GM12892 (cell line): Measurements from ENCODE around the gene RPS28.

Experiments
- DNase-seq: peaks from one replicate; pipeline ENCODE4 v3.0.0; 2011; ENCODE audit not compliant: insufficient read length
- FAIRE-seq: peaks from 2 replicates; lab custom pipeline; 2011; peaks lifted over from hg19 to GRCh38; lab: Jason Lieb, UNC
- POLR2A ChIP-seq: IDR thresholded peaks from 2 replicates; pipeline ENCODE4 v1.6.1; 2011; ENCODE audit warnings: low read depth, low read length, control low read depth
- POLR2AphosphoS5 ChIP-seq: IDR thresholded peaks from 2 replicates; pipeline ENCODE4 v1.6.1; 2011; ENCODE audit warnings: low read depth, low read length, control low read depth
- TAF1 ChIP-seq: IDR thresholded peaks from 2 replicates; pipeline ENCODE4 v1.6.1; 2011; ENCODE audit warnings: low read depth, mild to moderate bottlenecking, control low read depth, low read length, borderline replicate concordance

RPS28 gene

DNA sequence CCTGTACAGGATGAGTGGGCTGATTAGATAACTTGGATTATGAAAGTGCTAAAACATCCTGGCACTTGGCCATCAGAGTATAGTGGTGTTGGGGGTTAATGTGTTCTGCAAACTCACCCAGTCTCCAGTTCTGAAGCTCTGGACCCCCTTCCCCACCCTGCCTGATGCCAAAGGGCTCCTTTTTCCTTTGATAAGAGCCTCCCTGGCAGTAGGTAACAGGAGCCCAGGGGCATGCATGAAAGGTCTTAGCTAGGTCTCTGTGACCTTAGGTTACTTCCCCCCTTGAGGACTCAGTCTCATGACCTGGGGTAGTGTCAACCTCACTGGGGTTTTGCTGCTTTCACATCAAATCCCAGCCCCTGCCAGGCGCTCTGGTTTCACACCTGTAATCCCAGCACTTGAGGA, 2.5 kb downstream of the RPS28 start:
- FAIRE-seq, result no peak
- TF ChIP-seq TAF1, result no peak
- peak; percentile 44; the same call in 1 of the 2 replicates for TF ChIP-seq POLR2AphosphoS5
- TF ChIP-seq POLR2A, result 0 out of 2 replicates have a peak, but pooled peaks have one; percentile 34
- no peak for DNase-seq

DNA sequence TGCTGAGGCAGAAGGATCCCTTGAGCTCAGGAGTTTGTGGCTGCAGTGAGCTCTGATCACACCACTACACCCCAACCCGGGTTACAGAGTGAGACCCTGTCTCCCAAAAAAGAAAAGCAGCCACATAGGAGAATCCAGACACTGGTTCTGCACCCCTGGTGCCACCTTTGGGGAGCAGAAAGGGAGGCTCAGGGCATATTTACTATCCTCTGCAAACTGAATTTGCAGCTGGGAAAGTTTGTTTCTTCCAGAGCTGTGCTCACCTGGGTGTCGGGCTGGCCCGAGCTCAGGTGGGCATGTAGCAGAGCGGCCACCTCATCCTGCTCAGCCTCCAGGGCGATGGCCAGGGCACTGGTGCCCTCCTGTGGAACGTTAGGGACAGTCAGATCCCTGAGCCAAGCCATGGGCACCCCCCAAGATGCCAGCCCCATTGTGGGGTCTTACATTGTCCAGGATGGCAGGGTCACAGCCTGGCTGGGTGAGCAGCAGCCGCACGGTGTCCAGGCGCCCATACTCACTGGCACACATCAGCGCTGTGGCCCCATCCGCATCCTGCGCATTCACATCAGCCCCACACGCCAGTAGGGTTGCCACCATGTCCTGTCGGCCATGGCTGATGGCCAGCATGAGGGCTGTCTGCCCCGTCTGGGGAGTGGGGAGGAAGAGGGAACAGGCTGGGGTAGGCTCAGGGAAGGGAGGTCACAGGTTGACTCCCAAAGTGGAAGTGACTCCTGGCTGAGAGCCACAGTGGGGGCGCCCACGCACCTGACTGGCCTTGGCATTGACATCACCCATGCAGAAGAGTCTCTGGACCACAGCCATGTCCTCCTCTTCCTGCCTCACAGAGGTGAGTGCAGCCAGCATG, 3.1 kb downstream of the RPS28 start:
- TF ChIP-seq POLR2AphosphoS5 (peak; percentile 49; the same call in 1 of the 2 replicates), POLR2A (peak; percentile 55), TAF1 (no peak)
- no peak for FAIRE-seq
- no peak for DNase-seq

GRCh38 chr19:8325454-8325853, 4.2 kb downstream of the RPS28 start:
- no peak for FAIRE-seq
- TF ChIP-seq TAF1, result no peak
- DNase-seq, result no peak

- FAIRE-seq (no peak), DNase-seq (no peak)
- no peak for TF ChIP-seq POLR2A
- no peak for TF ChIP-seq TAF1
- no peak for TF ChIP-seq POLR2AphosphoS5
These were observed 8.7 kb downstream of the RPS28 start for GRCh38 chr19:8329996-8330395.

GRCh38 chr19:8331263-8331845, 10.1 kb downstream of the RPS28 start:
- TF ChIP-seq TAF1 (no peak), POLR2A (no peak)
- DNase-seq (no peak), FAIRE-seq (no peak)

DNA sequence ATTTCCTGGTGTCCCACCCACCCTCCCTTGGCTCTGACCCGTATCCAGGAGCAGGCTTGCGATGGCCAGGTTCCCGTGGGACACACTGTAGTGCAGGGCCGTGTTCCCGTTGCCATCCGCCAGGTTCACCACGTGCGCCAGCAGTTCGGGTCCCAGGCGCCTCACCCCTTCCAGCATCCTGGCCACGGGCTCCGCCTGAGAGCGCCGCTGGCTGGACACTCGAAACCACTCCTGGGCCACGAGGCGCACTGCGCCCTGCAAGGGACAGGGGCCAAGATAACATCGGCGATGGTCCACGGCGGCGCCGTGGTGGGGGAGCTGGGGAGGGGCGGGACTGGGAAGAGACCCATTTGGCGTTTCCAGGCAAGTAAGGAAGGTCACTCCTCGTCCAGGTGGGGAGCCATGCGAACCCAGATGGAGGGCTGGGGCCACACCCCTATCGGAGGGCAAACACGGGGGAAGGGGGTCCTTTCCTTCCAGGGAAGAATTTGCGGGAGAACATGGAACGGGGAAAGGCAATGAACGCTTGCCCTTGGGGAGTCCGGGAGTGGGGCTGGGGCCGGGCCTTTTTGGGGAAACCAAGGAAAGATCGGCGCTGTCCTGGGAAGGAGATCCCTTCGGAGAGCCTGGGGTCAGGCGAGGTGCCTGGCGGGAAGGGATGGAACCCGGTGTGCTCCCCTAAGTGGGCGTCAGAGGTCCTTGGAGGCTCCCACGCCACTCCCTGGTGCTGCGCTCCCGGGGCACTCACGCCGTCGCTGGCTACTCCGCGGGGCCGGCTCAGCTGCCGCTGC, 11.9 kb downstream of the RPS28 start:
- FAIRE-seq (no peak), DNase-seq (no peak)
- TF ChIP-seq POLR2AphosphoS5 (no peak), TAF1 (no peak), POLR2A (no peak)

DNA sequence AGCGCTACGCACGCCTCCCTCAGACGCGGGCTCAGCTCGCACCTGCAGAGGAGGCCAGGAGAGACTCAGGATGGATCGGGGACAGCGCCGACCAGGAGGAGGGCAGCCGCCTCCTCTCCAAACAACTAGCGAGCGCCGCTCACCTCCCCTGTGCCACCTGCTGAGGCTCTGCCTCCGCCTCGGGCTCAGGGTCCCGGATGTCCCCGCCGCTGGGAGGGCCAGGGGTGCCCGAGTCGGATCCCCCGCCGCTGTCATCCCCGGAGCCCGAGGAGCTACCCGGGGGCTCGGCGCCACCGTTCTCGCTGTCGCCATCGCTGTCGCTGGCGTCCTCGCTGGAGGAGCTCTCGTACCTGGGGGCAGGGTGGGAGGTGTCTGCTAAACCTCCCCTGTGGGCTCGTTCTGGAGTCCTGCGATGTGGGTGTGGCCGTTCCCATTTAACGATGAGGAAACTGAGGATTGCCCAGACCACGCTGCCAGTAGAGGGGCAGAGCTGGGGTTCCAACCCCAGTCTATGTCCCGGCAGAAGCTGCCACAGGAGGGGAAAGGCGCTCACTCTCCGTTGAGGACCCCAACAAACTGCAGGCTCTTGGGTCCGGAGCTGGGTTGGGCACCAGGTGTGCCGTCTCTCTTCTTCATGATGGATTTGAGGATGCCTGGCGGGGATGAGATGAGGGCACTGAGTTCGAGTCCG, 12.6 kb downstream of the RPS28 start:
- DNase-seq, result no peak

DNA sequence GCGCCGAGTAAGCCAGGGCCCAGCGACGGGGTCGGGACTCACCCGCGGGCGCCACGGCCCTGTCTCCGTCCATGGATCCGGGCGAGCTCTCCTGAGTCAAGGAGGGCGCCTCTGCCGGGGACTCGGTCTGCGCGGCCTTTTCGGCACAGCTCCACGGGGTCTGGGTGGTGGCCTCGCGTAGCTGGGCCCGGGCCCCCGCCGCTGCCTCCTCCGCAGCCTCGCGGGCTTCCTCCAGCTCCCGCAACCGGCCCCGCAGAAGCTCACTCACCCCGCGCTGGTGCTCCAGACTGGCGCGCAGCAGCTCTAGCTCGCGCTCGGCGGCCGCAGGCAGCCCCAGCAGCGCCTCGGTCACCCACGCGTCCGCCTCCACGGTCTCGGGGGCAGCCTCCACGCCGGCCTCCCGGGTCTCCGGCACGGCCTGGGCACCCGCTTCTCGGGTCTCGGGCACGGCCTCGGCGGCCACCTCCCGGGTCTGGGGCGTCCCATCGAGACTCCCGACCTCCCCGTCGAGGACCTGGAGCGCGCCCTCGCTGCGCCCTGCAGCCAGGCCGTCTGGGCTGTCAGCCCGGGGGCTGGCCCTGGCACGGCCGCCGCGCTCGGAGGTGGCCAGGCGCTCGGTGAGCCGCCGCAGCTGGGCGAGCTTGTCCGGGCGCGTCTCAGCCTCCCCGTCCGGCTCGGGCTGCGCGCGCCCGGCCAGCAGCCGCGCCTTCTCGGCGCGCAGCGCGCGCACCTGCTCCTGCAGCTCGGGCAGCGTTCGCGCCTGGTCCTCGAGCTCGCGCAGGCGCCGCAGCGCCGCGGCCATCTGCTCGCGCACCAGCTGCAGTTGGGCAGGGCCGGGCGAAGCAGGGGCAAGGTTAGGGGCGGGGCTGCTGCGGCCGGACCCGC, 13.4 kb downstream of the RPS28 start:
- FAIRE-seq, result no peak
- peak; percentile 64 for DNase-seq
- TF ChIP-seq POLR2AphosphoS5, result no peak
- no peak for TF ChIP-seq POLR2A
- no peak for TF ChIP-seq TAF1

More for the DNA sequence above, 12.6 kb downstream of the RPS28 start:
- TF ChIP-seq POLR2A, result no peak
- TF ChIP-seq POLR2AphosphoS5, result no peak
- no peak for TF ChIP-seq TAF1
- no peak for FAIRE-seq

DNA sequence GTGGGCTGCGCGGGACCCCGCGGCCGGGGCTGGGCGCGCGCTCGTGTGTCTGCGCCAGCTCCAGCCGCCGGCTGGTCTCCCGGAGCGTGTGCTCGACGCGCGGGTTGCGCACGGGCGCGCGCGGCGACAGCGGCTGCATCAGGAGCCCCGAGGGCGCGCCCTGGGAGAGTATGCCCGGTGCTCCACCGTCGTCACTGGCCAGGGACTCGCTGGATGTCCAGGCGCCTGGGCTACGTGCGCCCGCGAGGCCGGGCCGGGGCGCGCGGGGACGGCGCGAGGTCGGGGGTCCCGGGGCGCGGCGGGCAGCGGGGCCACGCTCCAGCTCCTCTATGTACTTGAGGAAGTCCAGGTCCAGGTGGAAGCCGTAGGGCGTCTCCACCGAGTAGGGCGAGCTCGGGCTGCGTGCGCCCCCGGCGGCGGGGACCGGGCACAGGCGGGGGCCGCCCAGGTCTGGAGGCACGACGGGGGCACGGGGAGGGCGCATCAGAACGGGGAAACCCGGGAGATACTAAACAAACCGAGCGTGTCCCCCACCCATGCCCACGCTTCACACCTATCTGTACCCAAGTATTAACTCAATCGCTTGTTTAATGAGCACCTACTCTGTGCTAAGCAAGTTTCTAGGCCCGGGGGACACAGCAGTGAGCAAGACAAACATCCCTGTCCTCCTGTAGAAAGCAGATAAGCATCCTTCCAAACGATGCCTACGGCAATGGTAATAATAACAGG, 14.2 kb downstream of the RPS28 start:
- FAIRE-seq (no peak), DNase-seq (no peak)
- TF ChIP-seq TAF1 (no peak), POLR2A (no peak), POLR2AphosphoS5 (no peak)

DNA sequence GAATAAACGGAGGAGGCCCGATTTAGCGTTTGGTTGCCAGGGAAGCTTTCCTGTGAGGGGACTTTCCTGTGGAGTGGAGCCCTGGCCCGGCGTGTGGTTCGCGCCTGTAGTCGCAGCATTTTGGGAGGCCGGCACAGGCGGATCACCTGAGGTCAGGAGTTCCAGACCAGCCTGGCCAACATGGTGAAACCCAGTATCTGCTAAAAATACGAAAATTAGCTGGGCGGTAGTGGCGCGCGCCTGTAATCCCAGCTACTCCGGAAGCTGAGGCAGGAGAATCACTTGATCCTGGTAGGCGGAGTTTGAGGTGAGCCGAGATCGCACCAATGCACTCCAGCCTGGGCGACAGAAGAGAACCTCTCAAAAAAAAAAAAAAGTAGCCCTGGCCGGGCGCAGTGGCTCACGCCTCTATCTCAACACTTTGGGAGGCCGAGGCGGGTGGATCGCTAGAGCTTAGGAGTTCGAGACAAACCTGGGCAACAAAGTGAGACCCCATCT, 14.8 kb downstream of the RPS28 start:
- FAIRE-seq (no peak), DNase-seq (no peak)
- TF ChIP-seq POLR2A (no peak), TAF1 (no peak), POLR2AphosphoS5 (no peak)
